ENCODE data around the gene XCR1.

The XCR1 gene

DNA sequence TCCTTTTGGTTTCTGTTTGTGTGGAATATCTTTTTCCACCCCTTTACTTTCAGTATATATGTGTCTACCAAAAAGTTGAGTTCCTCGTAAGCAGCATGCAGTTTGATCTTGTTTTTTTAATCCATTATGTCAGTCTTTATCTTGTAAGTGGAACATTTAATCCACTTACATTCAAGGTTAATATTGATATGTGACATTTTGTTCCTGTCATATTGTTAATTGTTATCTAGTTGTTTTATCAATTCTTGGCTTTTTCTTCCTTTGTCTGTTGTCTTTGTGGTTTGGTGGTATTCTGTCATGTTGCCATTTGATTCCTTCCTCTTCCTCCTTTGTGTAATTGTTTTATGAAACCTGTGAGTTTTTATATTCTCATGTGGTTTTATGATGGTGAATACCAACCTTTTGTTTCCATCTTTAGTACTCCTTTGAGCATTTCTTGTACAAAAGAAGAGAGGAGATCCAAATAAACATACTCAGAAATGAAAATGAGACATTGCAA, 43.4 kb upstream of the XCR1 start:
- TF ChIP-seq FOXM1 (IDR thresholded peaks at IDR 0.05; ENCODE audit: borderline replicate concordance, low read depth) (no peak), TEAD4 (IDR thresholded peaks at IDR 0.05) (no peak), EGR1 (IDR thresholded peaks at IDR 0.05) (no peak), EP300 (IDR thresholded peaks at IDR 0.05; ENCODE audit: borderline replicate concordance) (no peak), NFIC (IDR thresholded peaks at IDR 0.05) (no peak), RAD21 (IDR thresholded peaks at IDR 0.05; ENCODE audit: low read depth) (no peak), CREB1 (IDR thresholded peaks at IDR 0.05; ENCODE audit: low read depth) (no peak)
- TF ChIP-seq, protein P1, sequence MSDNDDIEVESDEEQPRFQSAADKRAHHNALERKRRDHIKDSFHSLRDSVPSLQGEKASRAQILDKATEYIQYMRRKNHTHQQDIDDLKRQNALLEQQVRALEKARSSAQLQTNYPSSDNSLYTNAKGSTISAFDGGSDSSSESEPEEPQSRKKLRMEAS (IDR thresholded peaks at IDR 0.05), result no peak
- TF ChIP-seq, protein P2, sequence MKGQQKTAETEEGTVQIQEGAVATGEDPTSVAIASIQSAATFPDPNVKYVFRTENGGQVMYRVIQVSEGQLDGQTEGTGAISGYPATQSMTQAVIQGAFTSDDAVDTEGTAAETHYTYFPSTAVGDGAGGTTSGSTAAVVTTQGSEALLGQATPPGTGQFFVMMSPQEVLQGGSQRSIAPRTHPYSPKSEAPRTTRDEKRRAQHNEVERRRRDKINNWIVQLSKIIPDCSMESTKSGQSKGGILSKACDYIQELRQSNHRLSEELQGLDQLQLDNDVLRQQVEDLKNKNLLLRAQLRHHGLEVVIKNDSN (IDR thresholded peaks at IDR 0.05), result no peak

DNA sequence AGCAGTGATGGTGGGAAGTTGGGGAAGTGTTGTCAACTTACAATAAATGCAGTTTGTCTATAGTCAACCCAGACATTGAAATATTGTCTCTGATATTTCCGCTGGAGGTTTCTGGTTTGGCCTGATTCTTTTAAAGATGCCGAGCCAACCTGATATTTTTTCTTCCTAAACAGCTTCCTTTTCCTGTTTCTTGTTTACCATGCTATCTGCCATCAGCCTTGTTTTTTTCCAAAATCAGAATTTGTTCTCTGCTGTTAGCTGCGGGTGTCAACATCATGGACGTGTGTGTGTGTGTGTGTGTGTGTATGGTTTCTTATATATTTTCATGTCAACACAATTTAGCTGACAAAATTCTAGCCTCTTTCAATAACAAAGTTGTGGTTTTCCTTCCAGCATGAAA, 41.2 kb upstream of the XCR1 start:
- TF ChIP-seq RAD21 (IDR thresholded peaks at IDR 0.05; ENCODE audit: low read depth) (no peak), TAF1 (IDR thresholded peaks at IDR 0.05; ENCODE audit: low read depth) (no peak), CEBPB (IDR thresholded peaks at IDR 0.05) (no peak)

DNA sequence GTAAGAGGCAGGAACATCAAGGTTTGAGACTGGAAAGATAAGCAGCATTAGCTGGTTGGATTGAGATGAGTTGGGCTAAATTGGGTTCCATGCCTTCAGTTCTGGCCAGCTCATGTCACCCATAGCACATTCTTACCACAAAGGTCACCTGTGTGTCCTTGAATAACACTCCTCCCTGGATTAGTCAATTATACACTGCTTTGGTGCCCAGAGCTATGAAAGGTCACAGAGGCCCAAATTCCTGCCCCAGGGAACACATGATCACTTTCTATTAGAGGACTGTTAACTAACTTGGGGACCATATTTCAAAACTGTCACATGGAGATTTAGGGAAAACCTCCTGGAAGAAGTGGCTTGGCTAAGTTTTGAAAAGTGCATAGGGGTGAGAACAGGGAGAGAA, 40.1 kb upstream of the XCR1 start:
- TF ChIP-seq YY1 (IDR thresholded peaks at IDR 0.05; ENCODE audit: low read depth), result no peak
- no peak for TF ChIP-seq CREB1 (IDR thresholded peaks at IDR 0.05; ENCODE audit: low read depth)
- no peak for TF ChIP-seq FOXM1 (IDR thresholded peaks at IDR 0.05; ENCODE audit: borderline replicate concordance, low read depth)
- TF ChIP-seq NFIC (IDR thresholded peaks at IDR 0.05), result no peak
- TF ChIP-seq EP300 (IDR thresholded peaks at IDR 0.05; ENCODE audit: borderline replicate concordance), result no peak
- TF ChIP-seq CEBPB (IDR thresholded peaks at IDR 0.05), result no peak
- TF ChIP-seq, protein P1 (IDR thresholded peaks at IDR 0.05), result no peak
- TF ChIP-seq ZBTB7A (IDR thresholded peaks at IDR 0.05; ENCODE audit: low read depth), result no peak
- TF ChIP-seq, protein P3, sequence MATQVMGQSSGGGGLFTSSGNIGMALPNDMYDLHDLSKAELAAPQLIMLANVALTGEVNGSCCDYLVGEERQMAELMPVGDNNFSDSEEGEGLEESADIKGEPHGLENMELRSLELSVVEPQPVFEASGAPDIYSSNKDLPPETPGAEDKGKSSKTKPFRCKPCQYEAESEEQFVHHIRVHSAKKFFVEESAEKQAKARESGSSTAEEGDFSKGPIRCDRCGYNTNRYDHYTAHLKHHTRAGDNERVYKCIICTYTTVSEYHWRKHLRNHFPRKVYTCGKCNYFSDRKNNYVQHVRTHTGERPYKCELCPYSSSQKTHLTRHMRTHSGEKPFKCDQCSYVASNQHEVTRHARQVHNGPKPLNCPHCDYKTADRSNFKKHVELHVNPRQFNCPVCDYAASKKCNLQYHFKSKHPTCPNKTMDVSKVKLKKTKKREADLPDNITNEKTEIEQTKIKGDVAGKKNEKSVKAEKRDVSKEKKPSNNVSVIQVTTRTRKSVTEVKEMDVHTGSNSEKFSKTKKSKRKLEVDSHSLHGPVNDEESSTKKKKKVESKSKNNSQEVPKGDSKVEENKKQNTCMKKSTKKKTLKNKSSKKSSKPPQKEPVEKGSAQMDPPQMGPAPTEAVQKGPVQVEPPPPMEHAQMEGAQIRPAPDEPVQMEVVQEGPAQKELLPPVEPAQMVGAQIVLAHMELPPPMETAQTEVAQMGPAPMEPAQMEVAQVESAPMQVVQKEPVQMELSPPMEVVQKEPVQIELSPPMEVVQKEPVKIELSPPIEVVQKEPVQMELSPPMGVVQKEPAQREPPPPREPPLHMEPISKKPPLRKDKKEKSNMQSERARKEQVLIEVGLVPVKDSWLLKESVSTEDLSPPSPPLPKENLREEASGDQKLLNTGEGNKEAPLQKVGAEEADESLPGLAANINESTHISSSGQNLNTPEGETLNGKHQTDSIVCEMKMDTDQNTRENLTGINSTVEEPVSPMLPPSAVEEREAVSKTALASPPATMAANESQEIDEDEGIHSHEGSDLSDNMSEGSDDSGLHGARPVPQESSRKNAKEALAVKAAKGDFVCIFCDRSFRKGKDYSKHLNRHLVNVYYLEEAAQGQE (IDR thresholded peaks at IDR 0.05; ENCODE audit: low read depth), result no peak
- TF ChIP-seq TCF12 (IDR thresholded peaks at IDR 0.05; ENCODE audit: low read depth), result no peak
- no peak for TF ChIP-seq TAF1 (IDR thresholded peaks at IDR 0.05; ENCODE audit: low read depth)
- no peak for TF ChIP-seq EGR1 (IDR thresholded peaks at IDR 0.05)
- TF ChIP-seq TEAD4 (IDR thresholded peaks at IDR 0.05), result no peak
- no peak for TF ChIP-seq RAD21 (IDR thresholded peaks at IDR 0.05; ENCODE audit: low read depth)
- TF ChIP-seq, protein P2 (IDR thresholded peaks at IDR 0.05), result no peak

DNA sequence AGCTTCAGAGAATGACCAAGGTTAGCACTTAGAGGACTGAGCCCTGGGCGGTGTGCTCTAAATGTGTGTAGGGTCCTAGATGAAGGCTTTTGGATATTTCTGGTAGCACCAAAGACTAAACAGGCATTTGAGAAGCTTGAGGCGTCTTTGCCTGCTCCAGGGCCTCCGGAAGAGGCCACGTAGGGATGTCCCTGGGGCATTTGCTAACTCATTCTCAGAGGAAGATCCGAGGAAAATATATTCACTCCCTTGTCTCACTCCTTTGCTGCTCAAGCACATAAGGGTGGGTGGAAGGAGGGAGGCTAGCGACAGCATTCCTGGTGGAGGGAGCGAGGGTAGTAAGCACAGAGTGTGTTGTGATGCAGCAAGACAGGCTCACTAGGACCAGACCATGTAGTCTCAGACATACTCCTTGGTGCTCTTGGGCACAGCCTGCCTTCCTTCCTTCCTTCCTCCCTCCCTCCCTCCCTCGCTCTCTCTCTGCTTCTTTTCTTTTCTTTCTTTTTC, 38.5 kb upstream of the XCR1 start:
- TF ChIP-seq TCF12 (IDR thresholded peaks at IDR 0.05; ENCODE audit: low read depth) (no peak), CREB1 (IDR thresholded peaks at IDR 0.05; ENCODE audit: low read depth) (no peak), ZBTB7A (IDR thresholded peaks at IDR 0.05; ENCODE audit: low read depth) (no peak)

DNA sequence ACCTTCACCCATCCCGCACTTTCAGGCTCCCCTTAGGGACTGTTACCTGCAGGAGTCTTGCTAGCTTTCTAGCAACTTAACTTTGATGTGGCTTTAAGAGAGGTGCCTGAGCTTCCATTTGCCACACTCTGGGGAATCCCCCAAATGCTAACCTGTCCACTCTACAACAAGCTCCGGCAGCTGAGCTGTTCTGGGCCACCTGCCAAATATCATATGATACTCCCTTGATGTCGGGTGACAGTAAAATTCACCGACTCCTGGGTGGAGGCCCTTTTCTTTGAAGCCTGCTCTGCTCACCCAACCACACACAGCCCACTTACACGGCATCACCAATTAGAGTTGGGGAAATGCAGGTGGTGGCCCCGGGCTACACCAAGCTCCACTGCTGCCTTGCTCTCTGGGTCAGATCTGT, 38.0 kb upstream of the XCR1 start:
- TF ChIP-seq ZBTB7A (IDR thresholded peaks at IDR 0.05; ENCODE audit: low read depth), result no peak
- TF ChIP-seq NFIC (IDR thresholded peaks at IDR 0.05), result peak; percentile 58
- no peak for TF ChIP-seq TEAD4 (IDR thresholded peaks at IDR 0.05)
- TF ChIP-seq, protein P3 (IDR thresholded peaks at IDR 0.05; ENCODE audit: low read depth), result no peak

DNA sequence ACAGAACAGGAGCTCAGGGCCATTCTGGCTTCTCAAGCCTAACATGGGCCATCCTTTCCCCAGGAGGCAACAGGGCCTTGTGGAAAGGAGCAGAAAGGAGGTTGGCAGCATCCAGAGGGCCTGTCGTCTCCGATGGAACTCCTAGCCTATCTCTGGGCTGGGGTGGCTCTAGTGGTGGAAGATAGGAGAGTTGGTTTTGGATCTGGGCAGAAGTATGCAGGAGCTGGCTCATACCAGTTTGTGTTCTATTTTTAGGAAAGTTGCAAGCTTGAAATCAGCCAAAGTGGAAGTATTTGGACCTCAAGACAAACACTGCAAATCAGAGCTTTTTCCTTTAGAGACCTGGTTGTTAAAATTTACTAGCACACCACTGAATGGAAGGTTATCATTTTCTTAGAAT, 35.4 kb upstream of the XCR1 start:
- TF ChIP-seq FOXM1 (IDR thresholded peaks at IDR 0.05; ENCODE audit: borderline replicate concordance, low read depth) (no peak), TEAD4 (IDR thresholded peaks at IDR 0.05) (no peak), NFIC (IDR thresholded peaks at IDR 0.05) (no peak), RAD21 (IDR thresholded peaks at IDR 0.05; ENCODE audit: low read depth) (no peak), EGR1 (IDR thresholded peaks at IDR 0.05) (no peak), CREB1 (IDR thresholded peaks at IDR 0.05; ENCODE audit: low read depth) (no peak), TAF1 (IDR thresholded peaks at IDR 0.05; ENCODE audit: low read depth) (no peak), ZBTB7A (IDR thresholded peaks at IDR 0.05; ENCODE audit: low read depth) (no peak), YY1 (IDR thresholded peaks at IDR 0.05; ENCODE audit: low read depth) (no peak), CEBPB (IDR thresholded peaks at IDR 0.05) (no peak), EP300 (IDR thresholded peaks at IDR 0.05; ENCODE audit: borderline replicate concordance) (no peak), TCF12 (IDR thresholded peaks at IDR 0.05; ENCODE audit: low read depth) (no peak)
- TF ChIP-seq, protein P2 (IDR thresholded peaks at IDR 0.05), result no peak
- TF ChIP-seq, protein P3 (IDR thresholded peaks at IDR 0.05; ENCODE audit: low read depth), result no peak
- TF ChIP-seq, protein P1 (IDR thresholded peaks at IDR 0.05), result no peak
